Activated CD4-positive, alpha-beta T cell treated with anti-CD3 and anti-CD28 coated beads, Interleukin-2, amount 50 U/mL, for 24 hours (primary cell): Measurements from ENCODE around the gene TMSB15A.
"Not testable (repeated sequence)": the region's sequence is repeated elsewhere in the genome, so short reads cannot be mapped to it uniquely, and the experiment has no call there.

Experiments
- DNase-seq, 2 donors: peaks; one replicate each; pipeline ENCODE4 v3.0.0-alpha.2; 2020; ENCODE audit warnings: low read depth in 1 of 2, low spot score in 1 of 2

The TMSB15A gene

GRCh38 chrX:102515975-102516941 lies at the start of gene TMSB15A:
Gene TMSB15A (minus strand): TSS chrX:102516739.
- DNase-seq = peak in 1 of 2 donors; percentile 37

GRCh38 chrX:102560423-102561068 lies 44.0 kb upstream of the TMSB15A start:
- no peak for DNase-seq

- DNase-seq = no peak
Observed at GRCh38 chrX:102558607-102559006, 42.1 kb upstream of the TMSB15A start.

- DNase-seq = no peak
Observed at GRCh38 chrX:102548231-102548630, 31.7 kb upstream of the TMSB15A start.

- no peak for DNase-seq
Observed at GRCh38 chrX:102546828-102547493, 30.4 kb upstream of the TMSB15A start.

- DNase-seq = not testable (repeated sequence)
Observed at GRCh38 chrX:102546175-102546574, 29.6 kb upstream of the TMSB15A start.

- DNase-seq = no peak
Observed at GRCh38 chrX:102535958-102536357, 19.4 kb upstream of the TMSB15A start.

GRCh38 chrX:102517326-102517725 lies 787 bp upstream of the TMSB15A start:
- no peak for DNase-seq

GRCh38 chrX:102514536-102514935 lies 2.0 kb downstream of the TMSB15A start:
- DNase-seq = no peak

GRCh38 chrX:102498732-102499131 lies 17.8 kb downstream of the TMSB15A start:
- no peak for DNase-seq

GRCh38 chrX:102491766-102492165 lies 24.8 kb downstream of the TMSB15A start:
- no peak for DNase-seq

GRCh38 chrX:102478765-102479164 lies 37.8 kb downstream of the TMSB15A start:
- not testable (repeated sequence) for DNase-seq

GRCh38 chrX:102471762-102472220 lies 44.7 kb downstream of the TMSB15A start, which contains the start of gene TCP11X2:
Gene TCP11X2 (minus strand): TSS chrX:102471812.
- not testable (repeated sequence) for DNase-seq

GRCh38 chrX:102470215-102470614 lies 46.3 kb downstream of the TMSB15A start:
- DNase-seq = not testable (repeated sequence)
